DND-41 (cell line): ENCODE results near the gene TSNAX.

Source experiments
- ATAC-seq: fragments of 200-7000 bp; cut with Tn5 transposase; 3 replicates; pipeline ENCODE4 v1.9.1; 2021; ENCODE audit warnings: low read depth; ENCODE audit not compliant: insufficient read depth
- DNase-seq: peaks from one replicate; pipeline ENCODE4 v3.0.0-alpha.2; 2020
- H2AFZ ChIP-seq: 2 replicates; pipeline ENCODE4 v1.6.0; 2012; ENCODE audit warnings: low read depth, low read length
- H3K27ac ChIP-seq: 2 replicates; pipeline ENCODE4 v1.5.1; 2012; ENCODE audit warnings: low read length, inconsistent platforms
- H3K27me3 ChIP-seq: fragments of 200-600 bp; sonication (generic); 2 replicates; pipeline ENCODE4 v1.6.0; 2012; ENCODE audit warnings: low read length, mild to moderate bottlenecking, inconsistent platforms; ENCODE audit not compliant: insufficient read depth, poor library complexity
- H3K36me3 ChIP-seq: 2 replicates; pipeline ENCODE4 v1.5.1; 2012; ENCODE audit warnings: low read length, inconsistent platforms; ENCODE audit not compliant: insufficient read depth
- H3K4me1 ChIP-seq: 2 replicates; pipeline ENCODE4 v1.5.1; 2012; ENCODE audit warnings: mild to moderate bottlenecking, low read length; ENCODE audit not compliant: insufficient read depth
- H3K4me2 ChIP-seq: 2 replicates; pipeline ENCODE4 v1.6.0; 2012; ENCODE audit warnings: mild to moderate bottlenecking, moderate library complexity, low read length, inconsistent platforms; ENCODE audit not compliant: insufficient read depth
- H3K4me3 ChIP-seq, 2 experiments: fragments of 200-600 bp in 1 of 2; shearing (Covaris generic) in 1 of 2; 2 replicates each; pipeline ENCODE4 v1.5.1; 2012 to 2016; ENCODE audit warnings: inconsistent platforms in 2 of 2, low read length in 2 of 2, mild to moderate bottlenecking in 2 of 2, low read depth in 1 of 2, moderate library complexity in 1 of 2
- H3K79me2 ChIP-seq: 2 replicates; pipeline ENCODE4 v1.6.0; 2012; ENCODE audit warnings: low read length, inconsistent platforms; ENCODE audit not compliant: insufficient read depth
- H3K9ac ChIP-seq: 2 replicates; pipeline ENCODE4 v1.6.0; 2012; ENCODE audit warnings: low read depth, mild to moderate bottlenecking, inconsistent platforms, low read length, moderate library complexity
- H3K9me3 ChIP-seq: 2 replicates; pipeline ENCODE4 v1.5.1; 2012; ENCODE audit warnings: low read length, moderate library complexity, mild to moderate bottlenecking, inconsistent platforms; ENCODE audit not compliant: insufficient read depth, severe bottlenecking
- H4K20me1 ChIP-seq: 2 replicates; pipeline ENCODE4 v1.6.0; 2012; ENCODE audit warnings: low read length; ENCODE audit not compliant: insufficient read depth
- CTCF ChIP-seq: IDR thresholded peaks from 2 replicates; pipeline ENCODE4 v1.5.1; 2012; ENCODE audit warnings: borderline replicate concordance, low read length, moderate library complexity, mild to moderate bottlenecking; ENCODE audit not compliant: poor library complexity, severe bottlenecking; ENCODE audit errors: extremely low read depth
- EZH2 ChIP-seq: IDR thresholded peaks from 3 replicates; pipeline ENCODE4 v1.6.1; 2012; ENCODE audit warnings: borderline replicate concordance, low read depth, mild to moderate bottlenecking, moderate library complexity, low read length, inconsistent platforms; ENCODE audit not compliant: severe bottlenecking

TSNAX gene

GRCh38 chr1:231594123-231594522 is 65.7 kb downstream of the TSNAX start:
- H3K27me3 ChIP-seq: no peaks in the 10 kb centered on the region
- H3K4me1 ChIP-seq: no peaks in the 10 kb centered on the region
- H3K4me3 ChIP-seq: no peak overlapping the region
- ATAC-seq (no peak), DNase-seq (no peak)
- no peak overlapping the region for H3K27ac ChIP-seq
- H3K9me3 ChIP-seq: no peaks in the 10 kb centered on the region
- no peak overlapping the region for H3K9ac ChIP-seq
- no peak overlapping the region for H3K4me2 ChIP-seq
- TF ChIP-seq EZH2 (no peak), CTCF (no peak)
- H2AFZ ChIP-seq: no peak overlapping the region
- no peaks in the 10 kb centered on the region for H3K36me3 ChIP-seq
- no peaks in the 10 kb centered on the region for H4K20me1 ChIP-seq
- no peaks in the 10 kb centered on the region for H3K79me2 ChIP-seq

- H2AFZ ChIP-seq: no peak overlapping the region
- no peaks in the 10 kb centered on the region for H3K9me3 ChIP-seq
- no peak overlapping the region for H3K4me2 ChIP-seq
- DNase-seq (no peak), ATAC-seq (no peak)
- H3K27ac ChIP-seq: no peak overlapping the region
- no peak overlapping the region for H3K4me3 ChIP-seq
- no peaks in the 10 kb centered on the region for H3K27me3 ChIP-seq
- no peaks in the 10 kb centered on the region for H3K79me2 ChIP-seq
- no peaks in the 10 kb centered on the region for H4K20me1 ChIP-seq
- no peaks in the 10 kb centered on the region for H3K4me1 ChIP-seq
- no peak overlapping the region for H3K9ac ChIP-seq
- TF ChIP-seq EZH2: no peak
- TF ChIP-seq CTCF: no peak
- no peaks in the 10 kb centered on the region for H3K36me3 ChIP-seq
Measured at GRCh38 chr1:231594749-231595148, 66.3 kb downstream of the TSNAX start.

GRCh38 chr1:231596337-231596791 is 67.9 kb downstream of the TSNAX start:
- H3K9ac ChIP-seq: no peak overlapping the region
- TF ChIP-seq CTCF (no peak), EZH2 (no peak)
- no peaks in the 10 kb centered on the region for H3K4me1 ChIP-seq
- no peaks in the 10 kb centered on the region for H3K36me3 ChIP-seq
- H3K27me3 ChIP-seq: no peaks in the 10 kb centered on the region
- peak overlapping the region; percentile 52; the same call in 1 of the 2 replicates for H2AFZ ChIP-seq
- ATAC-seq: no peak
- no peak overlapping the region for H3K4me2 ChIP-seq
- no peaks in the 10 kb centered on the region for H3K9me3 ChIP-seq
- no peak for DNase-seq
- no peak overlapping the region for H3K27ac ChIP-seq
- no peaks in the 10 kb centered on the region for H3K79me2 ChIP-seq
- H3K4me3 ChIP-seq: no peak overlapping the region
- no peaks in the 10 kb centered on the region for H4K20me1 ChIP-seq

GRCh38 chr1:231597971-231598370 is 69.5 kb downstream of the TSNAX start:
- H2AFZ ChIP-seq: no peak overlapping the region
- no peaks in the 10 kb centered on the region for H3K27me3 ChIP-seq
- H3K9ac ChIP-seq: no peak overlapping the region
- DNase-seq (no peak), ATAC-seq (no peak)
- no peak overlapping the region for H3K27ac ChIP-seq
- H3K36me3 ChIP-seq: no peaks in the 10 kb centered on the region
- no peaks in the 10 kb centered on the region for H3K4me1 ChIP-seq
- H3K4me3 ChIP-seq: no peak overlapping the region
- no peak overlapping the region for H3K4me2 ChIP-seq
- H3K79me2 ChIP-seq: no peaks in the 10 kb centered on the region
- H4K20me1 ChIP-seq: no peaks in the 10 kb centered on the region
- H3K9me3 ChIP-seq: no peaks in the 10 kb centered on the region
- TF ChIP-seq CTCF: no peak
- no peak for TF ChIP-seq EZH2
